Activated CD4-positive, alpha-beta T cell treated with anti-CD3 and anti-CD28 coated beads for 1 hour (primary cell): Measurements from ENCODE around the gene ARPC5L.
"Not testable (repeated sequence)": the region's sequence is repeated elsewhere in the genome, so short reads cannot be mapped to it uniquely, and the experiment has no call there.

Experiments
- DNase-seq: peaks from one replicate; pipeline ENCODE4 v3.0.0-alpha.2; 2020

ARPC5L gene

DNA sequence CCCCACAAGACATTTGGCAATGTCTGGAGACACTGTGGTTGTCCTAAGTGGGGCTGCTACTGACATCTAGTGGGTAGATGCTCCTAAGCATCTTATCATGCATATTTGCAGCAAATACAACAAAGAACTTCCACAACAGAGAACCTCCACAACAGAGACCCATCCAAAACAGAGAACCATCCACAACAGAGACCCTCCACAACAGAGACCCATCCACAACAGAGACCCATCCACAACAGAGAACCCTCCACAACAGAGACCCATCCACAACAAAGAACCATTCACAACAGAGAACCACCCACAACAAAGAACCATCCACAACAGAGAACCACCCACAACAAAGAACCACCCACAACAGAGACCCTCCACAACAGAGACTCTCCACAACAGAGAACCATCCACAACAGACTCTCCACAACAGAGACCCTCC, 32.8 kb downstream of the ARPC5L start:
- no peak for DNase-seq

DNA sequence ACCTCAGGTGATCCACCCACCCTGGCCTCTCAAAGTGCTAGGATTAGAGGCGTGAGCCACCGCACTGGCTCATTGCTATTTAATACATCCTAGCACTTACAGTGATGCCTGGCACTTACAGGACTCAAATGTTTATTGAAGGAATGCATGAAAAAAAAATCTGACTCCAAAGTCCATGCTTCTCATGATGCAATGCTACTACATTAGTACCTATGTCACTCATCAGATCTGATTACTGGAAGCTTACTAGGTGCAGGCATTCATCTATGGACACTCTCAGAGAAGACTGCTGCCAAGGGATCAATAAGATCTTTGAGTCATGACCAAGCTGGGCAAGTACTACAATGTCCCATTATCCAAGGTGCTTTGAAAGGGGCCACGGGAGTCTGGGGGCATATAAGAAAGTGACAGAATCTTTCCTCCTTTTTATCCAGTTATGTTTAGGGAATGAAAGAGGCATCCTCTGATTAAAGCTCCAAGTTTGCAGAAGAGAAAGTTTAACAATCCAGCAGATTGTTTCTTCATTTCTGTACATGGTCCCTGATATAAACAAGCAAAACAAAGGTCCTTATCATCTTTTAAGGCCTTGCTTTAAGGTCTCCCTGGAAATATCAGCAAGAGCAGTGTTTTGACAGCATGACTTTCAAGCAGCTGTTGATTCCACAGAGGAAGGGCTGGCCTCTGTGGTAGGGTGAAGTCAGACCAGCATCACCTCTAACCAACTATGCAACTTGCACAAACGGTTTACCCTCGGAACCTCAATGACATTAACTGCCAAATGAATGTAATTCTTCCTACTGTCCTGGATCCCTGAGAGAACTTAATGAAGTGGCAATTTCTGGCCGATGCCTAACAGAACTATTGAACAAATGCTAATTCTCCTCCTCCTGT, 35.9 kb downstream of the ARPC5L start:
- no peak for DNase-seq

DNA sequence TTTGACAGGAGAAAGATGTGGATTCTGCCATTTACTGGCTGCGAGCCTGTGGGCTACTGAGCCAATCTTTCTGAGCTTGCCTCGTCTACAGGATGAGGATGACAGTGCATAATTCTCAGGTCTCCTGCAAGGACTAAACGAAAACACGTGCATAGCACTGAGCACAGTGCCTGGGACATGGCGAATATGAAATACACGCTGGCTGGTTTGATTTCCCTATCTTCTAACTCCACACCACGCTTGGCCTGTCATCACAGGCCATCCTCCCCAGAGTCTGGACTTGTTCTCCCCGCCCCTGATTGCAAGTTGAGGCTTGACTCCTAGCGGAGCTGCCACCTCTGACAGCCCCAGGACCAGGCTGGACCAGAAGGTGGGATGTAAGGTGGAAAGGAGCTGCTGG, 37.9 kb downstream of the ARPC5L start:
- no peak for DNase-seq

DNA sequence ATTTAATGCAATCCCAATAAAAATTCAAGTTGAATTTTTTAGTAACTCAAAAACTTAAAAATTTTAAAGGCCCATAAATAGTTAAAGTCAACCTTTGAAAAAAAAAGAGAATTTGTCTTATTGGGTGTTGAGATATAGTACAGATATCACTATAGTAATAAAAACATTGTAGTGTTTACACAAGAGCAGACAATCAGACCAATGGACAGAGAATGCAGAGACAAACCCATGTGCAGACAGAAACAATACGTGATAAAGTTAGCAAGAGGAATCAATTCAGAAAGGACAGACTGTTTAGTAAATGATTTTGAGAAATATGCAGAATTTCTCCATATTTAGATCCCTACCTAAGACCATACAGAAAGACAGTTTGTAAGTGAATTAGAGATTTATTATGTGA, 45.0 kb downstream of the ARPC5L start:
- no peak for DNase-seq

DNA sequence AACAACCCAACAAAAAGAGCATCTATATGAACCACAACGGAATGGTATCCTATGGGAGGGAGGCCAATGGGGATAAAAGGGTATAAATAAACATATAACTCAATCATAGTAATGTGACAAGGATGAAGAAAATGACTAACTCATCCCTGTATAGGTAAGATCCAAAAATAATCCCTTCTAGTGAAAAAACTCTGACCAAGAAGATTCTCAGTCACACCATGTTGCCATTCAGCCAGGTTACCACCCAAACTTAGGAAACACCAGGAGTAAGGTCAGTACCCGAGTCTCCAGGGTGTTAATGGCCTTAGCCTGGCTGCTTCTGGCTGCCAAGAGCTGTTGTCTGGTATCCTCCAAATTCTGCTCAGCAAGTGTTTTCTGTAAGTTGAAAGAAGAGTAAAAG, 46.2 kb downstream of the ARPC5L start:
- no peak for DNase-seq

DNA sequence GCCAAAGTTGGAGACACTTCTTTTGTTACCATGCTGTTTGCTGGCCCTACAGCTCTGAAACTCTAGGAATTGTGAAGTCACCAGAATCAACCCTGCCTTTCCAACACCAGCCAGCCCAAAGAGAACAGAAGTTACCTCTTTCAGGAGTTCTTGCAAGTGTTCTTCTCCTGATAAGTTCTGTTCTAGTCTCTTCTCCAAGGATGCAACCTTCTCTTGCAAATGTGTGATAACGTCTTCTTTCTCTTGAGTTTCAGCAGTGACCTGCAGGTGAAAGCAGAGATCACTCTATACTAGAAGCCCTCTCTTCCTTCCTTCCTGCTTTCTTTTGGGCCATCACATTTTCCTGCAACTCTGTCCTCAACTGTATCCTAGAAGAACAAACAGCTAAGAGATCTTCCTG, 49.8 kb downstream of the ARPC5L start:
- DNase-seq, result no peak

DNA sequence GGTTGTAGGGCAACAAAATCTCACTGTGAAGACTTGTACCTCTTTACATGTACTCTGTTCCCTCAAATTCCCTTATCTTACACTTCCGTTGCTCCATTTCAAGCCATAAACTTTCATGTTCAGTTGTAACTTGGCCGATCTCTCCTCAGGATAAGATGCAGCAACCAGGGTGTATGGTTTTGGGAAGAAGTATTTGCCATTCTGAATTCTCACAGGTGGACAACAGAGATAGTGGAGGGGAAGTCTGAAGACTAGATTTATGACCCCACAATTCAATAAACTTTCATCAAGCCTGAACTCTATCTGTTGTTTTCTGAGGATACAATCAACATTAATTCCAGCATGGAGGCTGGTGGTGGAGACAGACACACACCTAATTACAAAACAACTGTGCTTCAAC, 51.4 kb downstream of the ARPC5L start:
- DNase-seq, result no peak

DNA sequence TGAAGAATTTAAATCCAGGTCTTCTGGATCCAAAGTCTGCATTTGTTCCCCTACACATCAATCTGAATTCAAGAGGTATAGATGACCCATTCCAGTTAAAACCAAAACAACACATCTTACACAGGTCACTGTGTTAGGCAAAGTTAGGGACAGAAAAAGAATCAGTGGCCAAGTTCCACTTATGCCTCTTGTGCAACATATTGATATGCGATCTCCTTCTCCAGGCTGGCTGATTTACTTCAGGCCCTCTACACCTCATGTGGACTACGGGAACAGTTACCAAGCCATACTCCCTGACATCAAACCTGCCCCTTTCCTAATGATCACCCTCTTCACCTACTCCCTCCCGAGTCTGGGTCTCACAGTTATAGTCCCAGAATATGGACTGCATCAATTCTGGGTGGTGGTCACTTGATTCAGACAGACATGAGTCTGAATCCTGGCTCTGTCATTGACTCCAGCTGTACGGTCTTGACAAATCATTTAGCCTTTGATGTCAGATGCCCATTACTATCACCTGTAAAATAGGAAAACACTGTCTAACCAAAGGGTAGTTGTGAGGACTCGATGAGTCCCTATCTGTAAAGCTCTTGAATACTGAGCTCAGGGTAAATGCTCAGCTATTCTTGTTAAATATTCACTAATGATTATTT, 52.9 kb downstream of the ARPC5L start:
- no peak for DNase-seq

DNA sequence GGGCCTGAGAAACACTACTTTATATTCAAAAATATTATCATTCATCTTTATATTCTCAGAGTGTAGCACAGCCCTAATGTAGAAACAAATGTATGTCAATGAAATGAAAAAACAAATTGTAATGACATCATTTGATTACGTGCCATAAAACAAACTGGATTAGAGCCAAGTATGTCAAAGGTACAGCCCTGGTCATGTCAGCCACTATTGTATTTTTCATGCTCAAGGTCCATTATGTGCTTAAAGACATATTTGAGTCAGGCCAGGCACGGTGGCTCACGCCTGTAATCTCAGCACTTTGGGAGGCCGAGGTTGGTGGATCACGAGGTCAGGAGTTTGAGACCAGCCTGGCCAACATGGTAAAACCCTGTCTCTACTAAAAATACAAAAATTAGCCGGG, 58.5 kb downstream of the ARPC5L start:
- DNase-seq, result not testable (repeated sequence)
